Prostate gland (tissue), 2 donors: ENCODE results near the gene RTP5.

Experiments used
- POLR2AphosphoS5 ChIP-seq: sonication (generic); formaldehyde crosslinking; IDR thresholded peaks from one replicate; pipeline ENCODE4 v1.6.1; 2017; ENCODE audit warnings: antibody characterized with exemption
- TF ChIP-seq, protein P1 (sequence below), 4 experiments: fragments of 200-600 bp in 2 of 4; fragments of 450-650 bp in 2 of 4; sonication (generic) in 2 of 4; IDR thresholded peaks; 1 replicate in 3 of 4; 2 replicates in 1 of 4; pipeline ENCODE4 v1.5.1; 2016 to 2019; ENCODE audit warnings: antibody characterized with exemption in 4 of 4, mild to moderate bottlenecking in 2 of 4, moderate library complexity in 2 of 4

DNA sequence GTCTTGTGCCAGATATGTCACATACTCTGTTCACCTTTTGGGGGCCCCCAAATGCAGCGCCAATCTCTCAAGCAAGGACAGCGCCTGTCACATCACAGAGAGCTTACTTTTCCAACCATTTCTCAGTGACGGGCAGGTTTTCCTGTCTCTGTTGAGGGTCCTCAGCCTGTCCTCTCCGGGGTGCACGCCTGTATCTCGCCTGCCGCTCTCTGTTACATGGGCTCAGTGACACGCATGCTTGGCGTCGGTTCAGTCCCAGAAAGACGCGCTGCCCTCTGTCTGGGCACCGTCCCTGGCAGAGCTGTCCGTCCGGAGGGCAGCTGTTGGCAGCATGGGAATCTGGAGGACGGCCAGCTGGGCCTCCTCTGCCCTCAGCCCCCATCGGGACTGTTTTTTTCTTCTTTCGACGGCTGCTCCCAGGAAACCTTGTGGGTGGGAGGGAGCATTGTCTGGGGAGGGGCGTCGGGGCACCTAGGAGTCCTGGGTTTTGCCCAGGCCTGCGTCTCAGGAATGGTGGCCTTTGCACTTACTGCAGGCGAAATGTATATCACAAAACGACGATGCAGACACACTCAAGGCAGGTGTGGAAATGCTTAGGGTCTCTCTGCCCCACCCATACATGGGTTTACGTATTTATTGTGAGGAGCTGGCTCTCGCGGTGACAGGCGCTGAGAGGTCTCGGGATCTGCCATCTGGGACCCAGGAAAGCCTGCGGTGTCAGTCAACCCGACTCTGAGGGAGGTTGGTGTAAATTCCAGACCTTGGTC, 30.9 kb downstream of the RTP5 start:
- TF ChIP-seq, protein P1, sequence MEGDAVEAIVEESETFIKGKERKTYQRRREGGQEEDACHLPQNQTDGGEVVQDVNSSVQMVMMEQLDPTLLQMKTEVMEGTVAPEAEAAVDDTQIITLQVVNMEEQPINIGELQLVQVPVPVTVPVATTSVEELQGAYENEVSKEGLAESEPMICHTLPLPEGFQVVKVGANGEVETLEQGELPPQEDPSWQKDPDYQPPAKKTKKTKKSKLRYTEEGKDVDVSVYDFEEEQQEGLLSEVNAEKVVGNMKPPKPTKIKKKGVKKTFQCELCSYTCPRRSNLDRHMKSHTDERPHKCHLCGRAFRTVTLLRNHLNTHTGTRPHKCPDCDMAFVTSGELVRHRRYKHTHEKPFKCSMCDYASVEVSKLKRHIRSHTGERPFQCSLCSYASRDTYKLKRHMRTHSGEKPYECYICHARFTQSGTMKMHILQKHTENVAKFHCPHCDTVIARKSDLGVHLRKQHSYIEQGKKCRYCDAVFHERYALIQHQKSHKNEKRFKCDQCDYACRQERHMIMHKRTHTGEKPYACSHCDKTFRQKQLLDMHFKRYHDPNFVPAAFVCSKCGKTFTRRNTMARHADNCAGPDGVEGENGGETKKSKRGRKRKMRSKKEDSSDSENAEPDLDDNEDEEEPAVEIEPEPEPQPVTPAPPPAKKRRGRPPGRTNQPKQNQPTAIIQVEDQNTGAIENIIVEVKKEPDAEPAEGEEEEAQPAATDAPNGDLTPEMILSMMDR (IDR thresholded peaks at IDR 0.05), result no peak
- TF ChIP-seq POLR2AphosphoS5, result no peak
